Posterior cingulate gyrus (tissue), 11 donors: ENCODE data around the gene BHLHE23.
A peak's percentile ranks its signal among the peaks of the same experiment; 100 is the strongest.

Experiments
- DNase-seq, 10 donors: peaks; one replicate each; pipeline versions ENCODE4 v3.0.0 to v3.0.0-alpha.2; 2020 to 2021; ENCODE audit warnings: mixed read lengths in 3 of 10
- intact Hi-C: fragments of 100-400 bp; cut with DNase I; formaldehyde crosslinking; loops from one replicate; pipeline ENCODE4 v1.15.1; 2023

BHLHE23 gene

GRCh38 chr20:62996596-62996982 lies 10.2 kb downstream of the BHLHE23 start:
- DNase-seq, result peak in 1 of 10 donors; percentile 67

DNA sequence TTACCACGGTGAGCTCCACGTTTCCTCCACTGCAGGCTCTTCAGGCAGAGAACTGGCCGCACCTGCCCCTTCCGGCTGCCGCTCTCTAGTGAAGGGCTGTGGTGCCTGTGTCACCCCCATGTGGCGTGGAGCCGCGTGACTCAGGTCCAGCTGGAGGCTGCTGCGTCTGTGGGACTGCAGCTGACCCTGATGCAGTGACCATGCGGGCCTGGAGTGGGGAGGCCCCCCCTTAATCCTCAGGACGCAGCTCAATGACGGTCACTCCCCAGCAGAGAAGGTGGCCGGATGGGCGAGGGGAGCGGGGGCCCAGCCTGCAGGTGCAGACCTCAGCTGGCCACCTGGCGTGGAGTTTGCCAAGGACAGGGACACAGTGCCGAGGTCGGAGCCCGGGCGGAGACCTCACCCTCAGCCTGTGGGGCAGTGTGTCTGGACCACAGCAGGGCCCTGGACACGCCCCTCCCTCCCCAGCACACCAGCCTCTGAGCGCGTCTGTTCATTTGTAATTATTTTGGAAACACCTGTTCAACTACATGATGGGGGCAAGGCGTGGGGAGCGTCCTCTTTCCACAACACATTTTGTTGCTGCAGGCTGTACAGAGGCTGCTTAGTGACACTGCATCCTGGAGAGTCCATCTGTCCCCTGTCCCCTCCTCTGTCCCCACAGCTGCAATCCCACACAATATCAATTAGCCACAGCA lies 10.7 kb downstream of the BHLHE23 start:
- peak in 2 of 10 donors; percentile 58 to 75 for DNase-seq
- intact Hi-C loops, result no loop called here

More at GRCh38 chr20:62996596-62996982, 10.2 kb downstream of the BHLHE23 start:
- intact Hi-C loops, result no loop called here

DNA sequence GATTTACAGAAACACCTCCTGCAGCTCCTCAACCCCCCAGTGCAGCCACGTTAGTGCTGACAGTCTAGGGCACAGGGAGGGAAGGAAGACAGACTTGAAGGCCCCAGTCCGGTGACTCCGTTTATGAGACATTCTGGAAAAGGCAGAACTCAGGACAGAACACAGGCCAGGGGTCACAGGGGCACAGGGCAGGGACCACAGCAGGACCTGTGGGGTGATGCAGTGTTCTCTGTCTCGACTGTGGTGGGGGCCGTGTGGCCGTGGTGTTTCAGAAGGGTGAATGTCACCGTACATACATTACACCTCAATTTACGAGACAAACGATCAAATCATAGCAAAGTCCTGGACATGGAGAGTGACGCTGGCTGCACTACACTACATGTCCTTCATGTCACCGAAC lies 11.3 kb downstream of the BHLHE23 start:
- intact Hi-C loops, result no loop called here
- DNase-seq, result peak in 2 of 10 donors; percentile 50 to 51

DNA sequence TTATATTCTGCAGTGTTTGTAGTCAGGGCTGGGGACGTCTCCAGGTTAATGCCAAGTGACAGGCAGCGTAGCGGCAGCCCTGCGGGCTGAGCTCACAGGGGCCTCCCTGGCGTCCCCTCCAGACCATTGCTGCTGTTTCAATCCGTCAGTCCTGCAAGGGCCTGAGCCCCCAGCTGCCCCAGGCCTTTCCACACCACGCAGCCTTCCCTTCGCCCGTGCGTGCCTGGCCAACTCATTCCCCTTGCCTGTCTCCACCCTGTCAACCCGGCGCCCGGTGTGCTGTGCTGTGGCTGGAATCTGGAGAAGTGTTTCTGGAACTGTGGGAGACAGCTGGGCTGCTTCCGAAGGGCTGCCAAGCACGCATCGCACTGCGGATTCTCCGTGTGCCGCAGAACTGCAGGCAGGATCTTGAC lies 11.9 kb downstream of the BHLHE23 start:
- intact Hi-C loops, result no loop called here
- peak in 2 of 10 donors; percentile 73 to 75 for DNase-seq

- intact Hi-C loops, result no loop called here
- peak in 1 of 10 donors; percentile 38 for DNase-seq
Observed at GRCh38 chr20:62993856-62994494, 12.8 kb downstream of the BHLHE23 start.

- intact Hi-C loops, result no loop called here
- peak in 1 of 10 donors; percentile 34 for DNase-seq
Observed at GRCh38 chr20:62991863-62992262, 14.9 kb downstream of the BHLHE23 start.

GRCh38 chr20:62991196-62991807 lies 15.5 kb downstream of the BHLHE23 start:
- intact Hi-C loops, result no loop called here

DNA sequence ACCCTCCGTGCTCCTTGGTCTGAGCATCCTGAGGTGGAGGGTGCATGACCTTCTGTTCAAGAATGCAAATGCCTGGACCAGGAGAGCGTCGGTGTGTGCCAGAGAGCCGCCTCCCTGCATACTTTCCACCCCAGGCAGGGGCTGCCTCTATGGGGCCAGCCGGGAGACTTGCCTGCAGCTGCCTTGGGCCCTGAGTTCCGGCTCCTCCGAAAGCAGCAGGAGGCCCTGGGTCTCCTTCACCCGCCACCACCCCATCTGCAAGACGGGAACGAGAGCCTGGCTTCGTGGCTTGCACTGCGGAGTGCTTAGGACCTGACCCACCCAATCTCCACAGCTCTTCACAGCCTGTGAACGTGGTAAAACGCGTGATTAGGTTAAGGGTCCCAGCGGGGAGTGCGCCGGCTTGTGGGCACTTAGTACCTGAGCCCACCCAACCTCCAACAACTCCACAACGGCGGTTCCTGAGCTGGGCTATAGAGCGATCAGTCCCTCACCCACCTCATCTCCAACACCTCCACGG lies 16.4 kb downstream of the BHLHE23 start:
- DNase-seq, result peak in 1 of 10 donors; percentile 62

More at GRCh38 chr20:62991196-62991807, 15.5 kb downstream of the BHLHE23 start:
- DNase-seq, result peak in 1 of 10 donors; percentile 74

DNA sequence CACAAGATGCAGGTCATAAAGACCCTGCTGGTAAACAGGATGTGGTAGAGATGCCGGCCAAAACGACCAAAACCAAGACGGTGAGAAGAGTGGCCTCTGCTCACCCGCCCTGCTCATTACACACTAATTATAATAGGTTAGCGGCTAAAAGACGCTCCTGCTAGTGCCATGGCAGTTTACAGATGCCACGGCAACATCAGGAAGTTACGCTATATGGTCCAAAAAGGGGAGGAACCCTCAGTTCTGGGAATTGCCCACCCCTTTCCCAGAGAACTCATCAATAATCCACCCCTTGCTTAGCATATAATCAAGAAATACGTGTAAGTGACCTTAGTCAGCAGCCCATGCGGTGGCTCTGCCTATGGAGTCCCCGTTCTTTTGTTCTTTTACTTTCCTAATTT lies 17.6 kb downstream of the BHLHE23 start:
- intact Hi-C loops, result no loop called here
- DNase-seq, result no peak

More for the DNA sequence above, 16.4 kb downstream of the BHLHE23 start:
- intact Hi-C loops, result no loop called here

DNA sequence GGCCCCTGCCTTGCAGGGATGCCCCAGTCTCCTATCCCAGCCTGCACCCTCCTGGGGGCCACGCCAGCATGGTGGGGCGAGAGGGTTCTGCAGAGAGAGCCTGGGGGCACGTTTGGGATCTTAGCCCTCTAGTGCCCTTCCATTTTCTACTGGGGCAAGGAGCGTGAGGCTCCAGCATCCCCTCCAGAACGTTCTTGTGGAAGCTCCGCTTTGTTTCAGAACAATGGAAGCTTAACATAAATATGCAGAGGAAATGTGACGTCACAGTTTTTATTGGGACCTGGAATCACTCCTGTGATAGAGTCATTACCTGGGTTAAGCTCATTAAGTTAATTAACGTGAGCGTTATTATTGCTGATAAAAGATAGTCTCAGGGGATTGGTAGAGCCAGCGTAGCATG lies 19.6 kb downstream of the BHLHE23 start:
- intact Hi-C loops, result no loop called here
- DNase-seq, result no peak

GRCh38 chr20:62986257-62986800 lies 20.4 kb downstream of the BHLHE23 start:
- intact Hi-C loops, result no loop called here
- DNase-seq, result no peak

DNA sequence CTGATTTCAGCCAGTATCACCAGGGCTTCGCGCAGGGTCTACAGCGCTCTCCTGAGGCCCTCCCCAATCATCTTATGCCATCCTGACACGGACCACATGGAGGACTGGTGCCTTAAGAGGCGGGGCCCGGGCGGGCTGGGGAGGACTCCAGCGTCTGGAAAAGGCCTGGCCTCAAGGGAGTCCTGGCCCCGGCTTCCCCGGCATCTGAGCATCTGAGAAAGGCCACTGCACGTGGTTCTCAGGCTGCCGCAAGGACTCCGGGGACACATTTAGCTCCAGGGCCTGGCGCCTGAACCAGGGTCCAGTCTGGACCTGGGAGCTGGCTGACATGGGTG lies 21.4 kb downstream of the BHLHE23 start:
- DNase-seq, result no peak
- intact Hi-C loops, result no loop called here

GRCh38 chr20:62984666-62985443 lies 21.9 kb downstream of the BHLHE23 start:
- intact Hi-C loops, result no loop called here

GRCh38 chr20:62983210-62983609 lies 23.6 kb downstream of the BHLHE23 start:
- intact Hi-C loops, result no loop called here
- DNase-seq, result no peak

More at GRCh38 chr20:62984666-62985443, 21.9 kb downstream of the BHLHE23 start:
- peak in 7 of 10 donors; percentile 22 to 90 (median 50) for DNase-seq

DNA sequence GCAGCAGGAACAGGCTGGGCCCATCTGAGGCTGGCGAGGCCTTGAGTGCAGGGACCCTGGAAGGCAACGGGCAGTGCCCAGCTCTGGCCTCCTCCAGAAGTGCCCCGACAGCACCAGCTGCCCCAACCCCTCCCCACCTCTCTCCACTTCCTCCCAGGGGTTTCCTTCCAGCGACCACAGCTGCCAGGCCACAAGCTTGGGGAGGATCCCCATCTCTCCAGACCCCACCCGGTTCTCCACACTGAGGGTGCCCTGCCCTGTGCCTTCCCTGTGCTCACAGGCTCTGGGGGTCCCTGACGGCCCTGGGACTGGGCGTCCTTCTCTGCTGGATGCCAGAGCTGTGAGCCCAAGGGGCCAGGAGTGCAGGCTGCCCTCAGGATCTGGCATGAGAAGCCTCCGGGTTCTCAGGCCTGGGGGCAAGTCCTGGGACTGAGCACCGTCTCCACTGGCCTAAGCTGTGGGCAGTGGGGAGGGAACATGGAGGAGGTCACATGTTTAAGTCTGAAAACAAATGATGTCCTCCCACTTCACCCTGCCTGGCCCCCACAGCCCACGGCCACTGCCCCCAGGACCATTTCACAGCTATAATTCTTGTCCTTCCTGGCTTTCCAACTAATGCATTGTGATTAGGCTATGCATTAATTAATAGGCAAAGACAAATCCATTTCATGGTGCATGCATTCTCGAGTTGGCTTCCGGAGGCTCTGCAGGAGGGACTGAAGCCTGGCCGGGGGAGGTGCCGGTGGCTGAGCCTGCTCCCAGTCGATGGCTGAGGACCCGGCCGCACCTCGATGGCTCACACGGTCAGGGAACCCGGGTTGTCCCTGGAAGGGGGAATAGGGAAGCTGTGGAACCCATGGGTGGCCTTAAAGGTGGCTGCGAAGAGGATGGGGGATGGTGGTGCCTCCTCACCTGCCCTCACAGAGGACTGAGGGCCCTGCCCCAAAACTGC lies 24.4 kb downstream of the BHLHE23 start:
- intact Hi-C loops, result no loop called here
- DNase-seq, result no peak

GRCh38 chr20:62980970-62981369 lies 25.8 kb downstream of the BHLHE23 start:
- DNase-seq, result peak in 7 of 10 donors; percentile 18 to 90 (median 38)
- intact Hi-C loops, result no loop called here

DNA sequence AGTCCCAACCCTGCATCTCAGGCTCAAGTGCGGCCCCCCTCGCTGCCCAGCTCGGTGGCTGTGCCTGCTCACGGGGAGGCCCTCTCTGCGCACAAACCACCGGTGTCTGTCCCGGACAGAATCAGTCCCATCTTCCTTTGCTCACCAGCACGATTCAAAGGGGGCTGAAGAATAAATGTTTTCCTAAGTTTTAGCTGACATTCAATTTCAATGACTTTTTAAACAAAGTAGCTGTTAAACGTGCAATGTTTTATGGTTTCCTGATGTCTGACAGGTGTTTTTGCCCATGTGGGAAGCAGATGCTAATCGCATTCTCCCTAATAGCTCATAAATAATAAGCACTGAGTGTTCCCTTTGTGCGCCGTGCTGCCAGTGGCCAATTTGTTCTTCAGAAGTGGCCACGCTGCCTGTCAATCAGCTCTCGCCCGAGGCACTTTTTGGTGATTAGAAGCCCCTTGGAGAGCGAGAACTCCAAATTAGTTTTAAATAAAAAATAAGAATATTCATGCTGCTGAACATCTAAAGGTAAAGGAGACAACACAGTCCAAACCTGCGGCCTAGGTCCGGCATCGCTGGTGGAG lies 26.3 kb downstream of the BHLHE23 start:
- intact Hi-C loops, result no loop called here
- no peak for DNase-seq

- DNase-seq, result no peak
- intact Hi-C loops, result no loop called here
Observed at GRCh38 chr20:62979876-62980373, 26.8 kb downstream of the BHLHE23 start.

- no peak for DNase-seq
- intact Hi-C loops, result no loop called here
Observed at GRCh38 chr20:62979310-62979709, 27.5 kb downstream of the BHLHE23 start.
